Measurements from ENCODE around the gene ANKS6.

Gene ANKS6

DNA sequence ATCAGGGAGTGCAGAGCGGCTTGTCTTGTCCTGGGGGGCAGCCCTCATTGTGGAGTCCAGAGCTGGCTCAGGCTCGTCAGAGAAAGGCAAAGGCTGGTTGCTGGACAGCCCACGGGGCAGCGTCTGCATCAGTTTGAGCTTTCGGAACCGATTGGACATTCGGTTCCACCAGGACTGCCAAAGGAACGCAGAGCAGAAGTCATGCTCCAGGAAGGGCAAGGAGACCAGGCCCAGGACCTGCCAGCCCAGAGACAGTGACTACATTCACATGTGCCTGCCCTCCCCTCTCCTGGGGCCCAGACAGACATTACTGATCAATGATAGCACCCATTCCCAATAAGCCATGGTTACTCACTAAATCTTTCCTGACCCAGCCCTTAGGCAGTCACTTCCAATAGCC, 18.1 kb downstream of the ANKS6 start:
- no peak for DNase-seq (ENCODE audit: low read depth, low spot score)
- no peak overlapping the region for H3K4me3 ChIP-seq (ENCODE audit: low read length)

DNA sequence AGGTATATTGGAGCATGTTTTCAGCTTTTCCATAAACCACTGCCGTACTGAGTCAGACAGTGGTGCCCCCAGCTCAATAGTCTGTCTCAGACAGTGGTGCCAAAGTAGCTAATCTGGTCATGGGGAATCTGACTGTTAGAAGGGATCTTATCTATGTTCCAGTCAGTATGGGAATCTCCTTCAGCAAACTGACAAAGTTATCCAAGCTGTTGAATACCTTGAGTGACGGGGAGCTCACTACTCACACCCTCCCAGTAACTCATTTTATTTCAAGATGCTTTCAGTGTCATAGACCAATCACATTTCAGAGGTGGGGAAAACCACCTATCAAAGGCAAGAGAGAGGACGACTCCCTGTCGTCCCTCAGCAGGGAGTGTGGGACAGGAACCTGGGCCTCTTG, 18.7 kb downstream of the ANKS6 start:
- no peak for DNase-seq (ENCODE audit: low read depth, low spot score)
- H3K4me3 ChIP-seq (ENCODE audit: low read length): no peak overlapping the region

DNA sequence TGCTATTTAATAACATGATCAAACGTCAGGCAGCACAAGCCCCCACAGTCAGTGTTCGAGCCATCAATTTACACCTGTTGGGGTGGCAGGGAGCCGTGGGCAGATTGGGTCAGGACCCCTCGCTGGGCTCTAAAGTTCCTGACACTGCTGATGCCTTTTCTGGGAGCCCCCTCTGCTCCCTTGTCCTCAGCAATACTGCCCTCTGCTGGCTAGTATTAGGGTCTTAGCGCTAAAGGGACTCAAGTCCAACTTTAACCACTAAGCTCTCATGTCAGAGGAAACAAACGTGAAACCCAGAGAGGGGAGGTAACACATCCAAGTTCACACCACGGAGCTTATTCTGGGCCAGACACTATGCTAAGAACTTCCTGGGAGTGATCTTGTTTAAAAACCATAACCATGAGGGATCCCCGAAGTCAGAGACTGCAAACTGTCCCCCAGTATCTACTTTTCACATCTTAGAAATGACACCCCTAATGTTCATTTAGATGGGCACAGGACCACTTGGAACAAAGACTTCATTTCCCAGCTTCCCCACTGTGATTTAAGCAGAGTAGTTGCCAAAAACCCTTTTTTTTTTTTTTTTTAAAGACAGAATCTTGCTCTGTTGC, 20.4 kb downstream of the ANKS6 start:
- peak; percentile 53 for DNase-seq (ENCODE audit: low read depth, low spot score)
- H3K4me3 ChIP-seq (ENCODE audit: low read length): no peak overlapping the region

DNA sequence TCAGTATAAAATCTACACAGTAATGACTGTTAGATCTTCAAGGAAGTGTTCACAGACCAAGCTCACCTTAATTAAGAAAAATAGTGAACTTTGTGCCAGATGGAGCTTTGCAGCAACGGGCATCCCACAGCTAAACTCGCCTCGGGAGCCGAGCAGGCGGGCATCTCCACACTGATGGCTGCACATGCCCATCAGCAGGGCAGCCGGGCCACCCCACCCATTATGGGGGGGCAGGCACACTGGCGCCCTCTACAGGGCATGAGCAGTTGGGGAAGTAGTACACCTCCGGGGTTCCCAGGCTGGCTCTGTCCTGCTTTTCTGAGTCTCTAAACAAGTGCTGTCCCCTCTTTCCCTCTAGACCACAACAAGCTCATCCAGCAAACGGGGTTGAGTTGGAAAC, 21.6 kb downstream of the ANKS6 start:
- no peak overlapping the region for H3K4me3 ChIP-seq (ENCODE audit: low read length)
- DNase-seq (ENCODE audit: low read depth, low spot score): no peak

DNA sequence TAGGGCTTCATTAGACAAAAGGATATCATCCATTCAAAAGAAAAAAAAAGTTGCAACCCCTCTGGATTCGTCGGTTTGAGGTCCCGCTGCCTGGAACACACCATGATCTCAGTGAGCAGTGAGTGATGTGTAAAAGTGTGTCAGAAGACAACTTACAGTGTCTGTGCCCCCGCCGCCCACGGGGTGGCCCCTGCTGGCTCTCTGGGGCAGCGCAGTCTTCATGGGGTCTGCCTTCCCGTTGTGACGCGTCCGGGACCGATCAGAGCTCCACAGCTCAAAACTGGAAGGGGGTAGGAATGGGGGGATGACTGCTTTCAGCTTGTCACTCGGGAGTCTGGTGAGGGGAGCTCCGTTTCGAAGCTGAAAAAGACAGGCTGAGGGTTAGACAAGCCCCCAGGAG, 22.6 kb downstream of the ANKS6 start:
- no peak overlapping the region for H3K4me3 ChIP-seq (ENCODE audit: low read length)
- no peak for DNase-seq (ENCODE audit: low read depth, low spot score)

DNA sequence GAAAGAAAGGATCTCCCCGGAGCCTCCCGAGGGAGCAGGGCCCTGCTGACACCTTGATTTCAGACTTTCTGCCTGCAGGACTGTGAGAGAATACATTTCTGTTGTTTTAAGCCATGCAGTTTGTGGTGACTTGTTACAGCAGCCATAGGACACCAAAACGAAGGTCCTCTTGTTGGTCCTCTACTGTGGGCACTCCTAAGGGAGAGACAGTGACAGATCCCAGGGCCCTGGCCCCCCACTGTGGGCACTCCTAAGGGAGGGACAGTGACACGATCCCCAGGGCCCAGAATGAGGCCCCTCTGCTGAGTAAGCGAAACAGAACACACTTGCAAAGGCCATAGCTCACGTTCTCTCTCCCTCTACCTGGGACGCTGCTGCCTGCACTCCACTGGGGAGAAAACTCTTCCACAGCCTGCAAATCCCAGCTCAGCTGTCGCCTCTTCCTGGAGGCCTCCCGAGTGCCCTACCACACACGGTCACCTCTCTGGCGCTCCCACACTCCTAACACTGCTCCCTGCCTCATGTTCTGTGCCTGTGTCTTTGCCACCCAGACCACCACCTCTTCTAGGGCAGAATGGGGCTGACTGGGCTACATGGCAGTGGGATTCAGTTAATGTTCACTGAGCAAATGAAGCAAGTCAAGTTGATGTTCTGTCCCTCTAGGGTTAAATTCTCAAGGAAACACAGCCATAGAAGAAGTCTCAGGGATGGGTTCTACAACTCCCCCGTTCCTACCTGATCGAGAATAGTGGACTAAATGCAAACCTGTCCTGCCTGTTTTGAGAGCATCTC, 23.8 kb downstream of the ANKS6 start:
- no peak for DNase-seq (ENCODE audit: low read depth, low spot score)
- no peak overlapping the region for H3K4me3 ChIP-seq (ENCODE audit: low read length)

DNA sequence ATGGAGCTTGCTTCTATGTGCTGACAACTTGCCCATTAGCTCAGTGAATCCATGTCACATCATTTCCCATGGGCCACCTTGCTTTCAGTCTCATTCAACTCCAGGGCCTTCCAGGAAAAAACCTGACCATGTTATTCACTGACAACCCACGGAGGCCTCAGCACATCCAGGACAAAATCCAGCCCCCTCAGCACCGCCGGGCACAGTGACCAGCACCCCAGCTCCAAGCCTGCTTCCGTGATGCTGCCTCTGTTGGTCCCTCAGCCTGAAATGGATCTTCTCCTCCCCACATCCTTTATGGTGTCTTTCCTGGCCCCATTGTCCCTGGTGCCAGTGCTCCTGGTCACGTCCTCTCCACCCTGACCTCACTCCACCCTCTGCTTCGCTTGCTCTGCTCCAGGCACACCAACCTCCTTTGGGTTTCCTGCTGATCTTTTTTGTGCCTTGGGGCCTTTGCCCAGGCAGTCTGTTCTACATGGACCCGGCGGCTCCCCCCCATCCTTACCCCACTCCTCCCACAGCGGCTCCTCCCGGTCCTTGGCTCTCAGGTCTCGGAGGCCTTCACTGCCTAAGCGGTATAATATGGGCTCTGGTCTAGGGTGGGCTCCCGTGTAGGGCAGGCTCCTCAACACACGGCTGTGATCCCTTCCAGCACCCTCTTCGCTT, 25.0 kb downstream of the ANKS6 start:
- H3K4me3 ChIP-seq (ENCODE audit: low read length): no peak overlapping the region
- DNase-seq (ENCODE audit: low read depth, low spot score): no peak

DNA sequence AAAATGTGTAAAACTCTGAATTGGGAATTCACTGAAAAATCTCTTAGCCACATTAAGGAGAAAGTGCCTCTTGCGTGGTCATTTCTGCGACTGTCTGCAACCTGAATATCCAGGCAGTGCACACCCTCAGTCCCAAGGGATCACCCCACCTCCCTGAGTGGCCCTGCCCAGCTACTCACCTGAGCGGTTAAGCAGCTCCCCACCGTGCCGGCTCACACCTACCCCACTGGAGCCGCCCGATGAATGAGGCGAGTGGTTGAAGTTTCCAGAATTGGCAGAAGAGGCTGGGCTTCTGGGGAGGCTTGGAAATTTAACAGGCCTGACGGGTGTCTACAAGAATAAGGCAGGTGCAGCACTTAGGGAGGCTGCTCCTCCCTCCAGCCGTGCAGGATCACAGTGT, 25.6 kb downstream of the ANKS6 start:
- H3K4me3 ChIP-seq (ENCODE audit: low read length): no peak overlapping the region
- no peak for DNase-seq (ENCODE audit: low read depth, low spot score)

DNA sequence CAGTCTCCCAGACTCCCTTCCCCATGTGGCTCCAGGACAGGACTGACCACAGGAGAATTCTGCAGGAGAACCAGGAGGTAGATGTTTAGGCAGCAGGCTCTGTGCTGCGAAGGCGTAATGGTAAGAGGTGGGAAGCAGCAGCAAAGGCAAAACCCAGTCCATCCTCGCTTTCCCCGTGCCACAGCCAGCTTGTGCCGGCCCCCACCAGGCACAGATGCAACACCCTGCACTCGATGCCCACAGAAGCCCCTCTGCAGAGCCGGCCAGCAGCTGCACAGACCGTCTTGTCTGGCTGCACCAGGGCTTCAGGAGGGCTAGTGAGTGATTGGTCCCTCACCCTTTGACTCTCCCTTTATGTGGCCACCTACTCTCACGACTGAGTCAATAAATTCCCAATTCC, 28.0 kb downstream of the ANKS6 start:
- no peak for DNase-seq (ENCODE audit: low read depth, low spot score)
- no peak overlapping the region for H3K4me3 ChIP-seq (ENCODE audit: low read length)

DNA sequence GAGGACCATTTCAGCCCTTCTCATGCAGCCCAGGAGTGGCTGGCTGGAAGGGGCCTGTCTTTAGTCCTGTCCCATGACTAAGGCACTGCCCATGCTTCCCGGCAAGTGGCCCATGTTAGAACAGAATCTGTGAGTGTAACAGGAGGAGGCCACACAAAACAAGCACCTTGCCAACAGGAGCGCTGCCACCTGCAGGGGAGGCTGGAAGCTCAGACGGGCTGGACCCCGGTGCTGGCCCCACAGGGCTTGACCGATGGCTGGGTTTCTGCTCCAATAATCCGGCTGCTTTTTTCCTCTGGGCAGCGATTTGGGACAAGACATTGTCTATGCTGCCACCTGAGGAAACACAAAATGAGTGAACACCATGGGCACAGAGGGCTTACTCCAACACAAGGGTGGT, 28.4 kb downstream of the ANKS6 start:
- DNase-seq (ENCODE audit: low read depth, low spot score): no peak
- H3K4me3 ChIP-seq (ENCODE audit: low read length): no peak overlapping the region

DNA sequence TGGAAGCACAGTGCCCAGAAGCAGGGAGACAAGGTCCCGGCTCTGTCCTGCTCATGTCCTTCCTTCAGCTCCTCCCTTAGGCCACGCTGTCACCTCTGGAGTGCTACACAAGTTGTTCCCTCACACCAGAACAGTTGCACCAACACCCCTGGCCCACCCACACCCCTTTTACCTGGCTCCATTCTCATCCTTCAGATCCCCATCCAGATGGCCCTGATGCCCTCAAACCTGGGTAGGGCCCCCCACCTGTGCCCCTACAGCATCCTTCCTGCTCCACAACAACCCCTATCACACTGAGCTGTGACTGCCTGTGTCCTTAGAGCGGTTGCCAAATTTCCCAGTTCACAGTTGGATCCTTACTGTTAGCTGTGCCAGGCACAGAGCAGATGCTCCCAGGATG, 29.2 kb downstream of the ANKS6 start:
- no peak for DNase-seq (ENCODE audit: low read depth, low spot score)
- H3K4me3 ChIP-seq (ENCODE audit: low read length): no peak overlapping the region

DNA sequence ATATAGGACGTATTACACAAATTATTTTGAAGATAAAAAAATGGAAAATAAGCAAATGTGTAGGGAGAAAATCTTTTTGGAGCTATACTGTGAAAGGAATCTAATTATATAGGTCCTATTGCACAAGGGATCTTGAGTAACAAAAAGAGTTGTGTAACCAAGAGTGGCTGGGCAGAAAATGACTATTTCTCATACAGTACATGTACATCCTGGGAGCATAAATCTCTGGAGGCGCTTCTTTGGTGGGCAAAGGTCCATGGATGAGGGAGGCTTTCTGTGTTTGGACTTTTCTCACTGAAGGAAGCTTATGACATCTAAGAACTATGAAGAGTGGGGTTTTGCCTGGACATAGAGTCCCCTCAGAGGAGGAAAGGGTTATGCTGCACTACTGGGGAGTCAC, 29.8 kb downstream of the ANKS6 start:
- DNase-seq (ENCODE audit: low read depth, low spot score): no peak
- H3K4me3 ChIP-seq (ENCODE audit: low read length): no peak overlapping the region

DNA sequence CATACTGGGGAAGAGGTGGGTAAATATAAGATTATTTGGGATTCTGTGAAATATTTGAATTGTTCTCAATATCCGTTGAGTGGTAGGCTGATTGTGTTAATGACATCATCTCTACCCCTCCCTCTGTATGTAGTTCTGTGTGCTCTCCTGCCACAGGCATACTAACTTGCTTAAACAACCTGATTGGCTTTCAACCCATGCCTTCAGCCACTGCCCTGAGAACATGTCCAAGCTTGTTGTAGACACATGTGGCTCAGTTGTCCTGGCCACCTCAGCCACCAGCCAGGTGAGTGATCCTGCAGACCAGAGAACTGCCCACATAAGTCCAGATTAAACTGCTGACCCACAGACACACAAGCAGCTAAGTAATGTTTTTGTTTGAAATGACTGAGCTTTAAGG, 31.1 kb downstream of the ANKS6 start:
- no peak for DNase-seq (ENCODE audit: low read depth, low spot score)
- H3K4me3 ChIP-seq (ENCODE audit: low read length): no peak overlapping the region

DNA sequence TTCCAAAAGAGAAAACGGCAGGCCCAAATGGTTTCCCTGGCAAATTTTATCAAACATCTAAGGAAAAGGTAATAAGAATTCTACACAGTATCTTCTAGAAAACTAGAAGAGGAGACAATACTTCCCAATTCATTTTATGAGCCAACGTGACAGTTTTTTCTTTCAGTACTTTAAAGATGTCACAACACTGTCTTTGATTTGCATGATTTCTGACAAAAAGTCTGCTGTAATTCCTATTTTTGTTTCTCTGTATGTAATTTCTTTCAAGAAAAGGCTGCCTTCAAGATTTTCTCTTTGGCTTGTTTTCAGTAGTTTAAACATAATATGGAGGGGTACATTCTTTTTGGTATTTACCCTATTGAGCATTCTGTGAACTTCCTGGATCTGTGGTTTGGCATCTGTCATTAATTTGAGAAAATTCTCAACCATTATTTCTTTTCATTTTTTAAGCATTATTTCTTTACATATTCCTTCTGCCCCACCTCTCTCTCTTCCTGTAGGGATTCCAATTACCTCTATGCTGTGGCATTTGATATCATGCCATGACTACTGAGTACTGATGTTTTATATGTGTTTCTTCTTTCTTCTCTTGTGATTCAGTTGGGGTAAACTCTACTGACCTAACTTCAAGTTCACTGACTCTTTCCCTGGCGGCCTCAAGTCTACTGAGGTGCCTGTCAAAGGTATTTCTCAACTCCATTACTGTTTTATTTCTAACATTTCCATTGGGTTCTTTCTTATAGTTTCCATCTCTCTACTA, 32.2 kb downstream of the ANKS6 start:
- no peak overlapping the region for H3K4me3 ChIP-seq (ENCODE audit: low read length)
- DNase-seq (ENCODE audit: low read depth, low spot score): no peak

DNA sequence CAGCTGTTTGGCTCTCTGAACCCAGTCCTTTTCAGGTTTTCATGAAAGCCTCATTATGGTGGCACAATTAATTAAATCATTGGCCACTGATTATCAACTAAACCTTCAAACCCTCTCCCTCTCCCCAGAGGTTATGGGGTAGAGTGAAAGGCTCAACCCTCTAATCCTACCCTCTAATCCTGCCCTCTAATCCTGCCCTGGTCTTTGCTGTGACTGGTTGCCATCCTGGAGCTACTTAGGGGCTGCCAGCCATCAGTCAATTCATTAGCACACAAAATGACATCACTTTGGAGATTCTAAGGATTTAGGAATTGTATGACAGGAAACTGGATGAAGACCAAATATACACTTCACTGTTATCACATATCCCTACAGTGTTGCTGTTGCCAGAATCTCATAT, 36.1 kb downstream of the ANKS6 start:
- DNase-seq (ENCODE audit: low read depth, low spot score): no peak
- H3K4me3 ChIP-seq (ENCODE audit: low read length): no peak overlapping the region

DNA sequence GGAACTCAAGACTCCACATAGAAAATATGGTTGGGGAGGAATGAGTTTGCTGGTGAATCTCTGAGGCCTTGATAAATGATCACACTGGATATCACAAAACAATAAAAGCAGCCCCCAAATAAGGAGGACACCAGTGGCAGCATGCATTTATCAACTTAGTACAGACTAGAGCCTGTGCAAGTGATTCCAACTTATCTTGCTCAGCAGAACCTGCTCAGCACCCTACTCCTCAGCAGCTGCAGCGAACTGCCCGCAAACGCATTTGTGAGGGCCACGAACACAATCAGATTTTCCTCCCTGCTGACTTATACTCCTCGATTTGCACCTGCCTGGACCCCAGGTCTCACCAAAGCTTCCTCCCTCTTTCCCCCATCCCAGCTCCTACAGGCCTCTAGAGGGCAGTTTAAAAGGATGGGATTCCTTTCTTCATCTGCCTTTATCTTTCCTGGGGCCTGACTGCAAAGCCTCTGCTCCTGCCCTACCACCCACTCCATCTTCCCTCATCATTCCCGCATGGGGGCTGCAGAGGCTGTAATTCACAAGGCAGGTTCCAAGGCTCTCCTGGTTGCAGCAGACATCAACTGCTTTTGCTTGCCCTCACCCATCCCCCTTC, 41.2 kb downstream of the ANKS6 start:
- no peak for DNase-seq (ENCODE audit: low read depth, low spot score)
- H3K4me3 ChIP-seq (ENCODE audit: low read length): no peak overlapping the region

DNA sequence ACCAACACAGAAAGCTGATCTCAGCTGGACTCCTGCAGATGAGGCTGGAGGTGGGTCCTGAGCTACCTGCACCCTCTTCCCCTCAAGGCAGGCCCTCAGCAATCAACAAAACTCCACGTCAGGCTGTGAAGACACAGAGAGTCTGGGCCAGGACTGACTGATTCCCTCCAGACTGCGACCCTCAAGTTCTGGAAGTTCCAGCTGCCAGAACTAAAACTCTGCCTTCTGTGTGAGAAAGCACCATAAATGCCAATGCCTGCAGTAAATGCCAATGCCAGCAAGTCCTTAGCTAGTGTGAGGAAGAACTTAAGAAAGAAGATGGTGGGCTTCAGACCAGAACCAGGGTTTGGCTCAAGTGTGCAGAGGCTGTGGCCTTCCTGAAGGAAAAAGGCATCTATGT, 45.1 kb downstream of the ANKS6 start:
- no peak overlapping the region for H3K4me3 ChIP-seq (ENCODE audit: low read length)

DNA sequence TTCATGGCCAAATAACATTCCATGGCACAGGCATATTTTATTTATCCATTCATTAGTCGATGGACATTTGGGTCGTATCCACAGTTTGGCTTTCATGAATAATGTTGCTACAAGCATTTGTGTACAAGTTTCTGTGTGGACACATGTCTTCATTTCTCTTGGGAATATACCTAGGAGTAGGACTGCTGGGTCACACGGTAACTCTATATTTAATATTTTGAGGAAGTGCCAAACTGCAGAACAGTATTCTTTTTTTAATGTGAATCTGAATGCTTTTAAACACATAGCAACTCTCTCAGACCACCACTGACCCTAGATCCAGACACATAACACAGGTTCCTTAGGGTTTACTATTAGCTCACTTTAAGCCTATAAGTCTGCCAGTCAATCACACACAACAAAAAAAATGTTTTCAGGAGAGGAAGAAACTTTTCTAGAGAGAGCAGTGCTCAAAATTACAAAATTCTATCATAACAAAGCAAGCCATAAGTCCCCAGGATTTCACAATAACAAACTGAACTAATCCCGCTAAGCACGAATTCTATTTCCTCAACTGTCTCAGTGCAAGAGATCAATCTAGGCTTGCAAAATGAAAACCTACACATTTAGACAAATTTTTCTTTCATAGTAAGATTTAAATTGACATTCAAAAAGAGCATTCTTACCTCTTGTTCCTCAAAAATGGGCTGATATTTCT, 45.8 kb downstream of the ANKS6 start:
- no peak overlapping the region for H3K4me3 ChIP-seq (ENCODE audit: low read length)
- DNase-seq (ENCODE audit: low read depth, low spot score): no peak

More for the DNA sequence above, 45.1 kb downstream of the ANKS6 start:
- no peak for DNase-seq (ENCODE audit: low read depth, low spot score)

DNA sequence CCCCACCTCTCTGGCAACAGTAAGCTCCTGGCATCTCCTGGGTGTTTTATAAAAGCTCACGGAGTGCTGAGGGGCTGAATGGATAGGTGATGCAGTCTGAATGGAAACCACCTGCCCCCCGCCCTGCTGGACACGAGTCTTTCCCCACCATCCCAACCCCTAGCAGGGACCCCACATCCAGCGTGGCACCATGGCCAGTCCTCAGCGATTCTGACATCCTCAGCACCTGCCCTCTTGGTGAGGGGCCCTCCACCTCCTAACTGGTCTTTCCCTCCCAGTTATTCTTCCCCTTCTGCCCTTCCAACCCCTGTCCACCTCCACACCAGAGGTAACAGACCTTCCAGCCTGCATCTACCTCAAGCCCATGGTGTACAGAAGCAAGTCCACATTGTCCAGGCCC, 48.9 kb downstream of the ANKS6 start:
- no peak for DNase-seq (ENCODE audit: low read depth, low spot score)
- no peak overlapping the region for H3K4me3 ChIP-seq (ENCODE audit: low read length)
